Right renal cortex interstitium (tissue), 3 donors: ENCODE measurements around the gene PLEKHB2. TPM values are rescaled to one million over a fixed set of nuclear protein-coding genes. Genes with fewer than 3 reads are reported as not detected.
"Not testable (repeated sequence)": the region's sequence is repeated elsewhere in the genome, so short reads cannot be mapped to it uniquely, and the experiment has no call there.

Source experiments
- DNase-seq, 3 donors: peaks; one replicate each; pipeline ENCODE4 v3.0.0-alpha.2; 2013; ENCODE audit warnings: low read depth in 3 of 3, low spot score in 2 of 3
- polyA plus RNA-seq, 3 donors: library from polyadenylated mRNA; unstranded; fragments of 120-200 nt; gene quantifications; one replicate each; pipeline ENCODE4 v1.2.1, GENCODE V29; 2013; ENCODE audit not compliant: insufficient read length in 3 of 3

Gene PLEKHB2
- polyA plus RNA-seq, 3 donors: 90.0 to 100.0 (median 90.5) TPM

GRCh38 chr2:131093006-131093695 lies 12.0 kb upstream of the PLEKHB2 start, which contains the start of gene FAM168B:
TSS of gene FAM168B (minus strand) at chr2:131093460. CDS start at chr2:131082646, 10,814 bp downstream.
- peak; percentile 78 to 86 (median 84) for DNase-seq

GRCh38 chr2:131093696-131094462 lies 11.3 kb upstream of the PLEKHB2 start:
- no peak for DNase-seq

GRCh38 chr2:131094463-131095281 lies 10.5 kb upstream of the PLEKHB2 start:
- no peak for DNase-seq

- no peak for DNase-seq
These were observed 2.0 kb upstream of the PLEKHB2 start for GRCh38 chr2:131103165-131103564.

GRCh38 chr2:131104487-131105155 lies 515 bp upstream of the PLEKHB2 start:
- no peak for DNase-seq

GRCh38 chr2:131105950-131106801 lies 1.0 kb downstream of the PLEKHB2 start:
- no peak for DNase-seq

GRCh38 chr2:131112529-131112928 lies 7.4 kb downstream of the PLEKHB2 start:
- no peak for DNase-seq

- DNase-seq: no peak
These were observed 8.6 kb downstream of the PLEKHB2 start for GRCh38 chr2:131113566-131114227.

GRCh38 chr2:131114950-131115349 lies 9.8 kb downstream of the PLEKHB2 start:
- not testable (repeated sequence) for DNase-seq

- DNase-seq: no peak
These were observed 10.6 kb downstream of the PLEKHB2 start for GRCh38 chr2:131115752-131116151.

- DNase-seq: no peak
These were observed 15.7 kb downstream of the PLEKHB2 start for GRCh38 chr2:131120815-131121317.

- no peak for DNase-seq
These were observed 16.3 kb downstream of the PLEKHB2 start for GRCh38 chr2:131121464-131121863.

- no peak for DNase-seq
These were observed 17.4 kb downstream of the PLEKHB2 start for GRCh38 chr2:131122496-131122895.

- no peak for DNase-seq
These were observed 18.1 kb downstream of the PLEKHB2 start for GRCh38 chr2:131123192-131123591.

- DNase-seq: no peak
These were observed 20.1 kb downstream of the PLEKHB2 start for GRCh38 chr2:131125195-131125757.

- no peak for DNase-seq
These were observed 21.3 kb downstream of the PLEKHB2 start for GRCh38 chr2:131126436-131126835.

GRCh38 chr2:131127076-131127475 lies 21.9 kb downstream of the PLEKHB2 start:
- no peak for DNase-seq

GRCh38 chr2:131127981-131128380 lies 22.8 kb downstream of the PLEKHB2 start:
- DNase-seq: no peak

- DNase-seq: no peak
These were observed 25.1 kb downstream of the PLEKHB2 start for GRCh38 chr2:131130298-131130596.
